A673 (cell line): ENCODE results near the gene NMRAL1. TPM values are rescaled to one million over a fixed set of nuclear protein-coding genes. Genes with fewer than 3 reads are reported as not detected.

Source experiments
- BruUV-seq: library from RNA; stranded (reverse); fragments of 400-500 nt; replicated peaks from 2 replicates; lab custom pipeline; 2021; lab: Mats Ljungman, UMichigan
- CTCF ChIA-PET: fragments of 300-600 bp; sonication (Branson Sonifier 250); formaldehyde crosslinking; loops from one replicate; lab custom pipeline; 2022; ENCODE audit warnings: antibody characterized with exemption; lab: Charles Lee
- POLR2A ChIA-PET: fragments of 300-600 bp; sonication (Branson Sonifier 250); formaldehyde crosslinking; loops from one replicate; lab custom pipeline; 2022; ENCODE audit warnings: antibody characterized with exemption; ENCODE audit not compliant: low non-redundant PET; lab: Charles Lee
- DNase-seq: peaks from one replicate; pipeline ENCODE4 v3.0.0-alpha.2; 2015; ENCODE audit warnings: low spot score
- H3K27ac ChIP-seq: fragments of 200-600 bp; sonication (generic); 2 replicates; pipeline ENCODE4 v1.5.1; 2016; ENCODE audit warnings: mixed run types, low read depth, mild to moderate bottlenecking, mixed read lengths, antibody characterized with exemption, low read length; ENCODE audit not compliant: poor library complexity, severe bottlenecking
- H3K27me3 ChIP-seq: fragments of 200-600 bp; sonication (generic); replicated peaks from 2 replicates; pipeline ENCODE4 v1.6.1; 2017; ENCODE audit warnings: mixed run types, low read depth, mild to moderate bottlenecking, mixed read lengths, antibody characterized with exemption, low read length; ENCODE audit not compliant: insufficient read depth, poor library complexity
- H3K36me3 ChIP-seq: fragments of 200-600 bp; sonication (generic); 2 replicates; pipeline ENCODE4 v1.6.1; 2016; ENCODE audit warnings: mixed run types, mild to moderate bottlenecking, mixed read lengths, antibody characterized with exemption, low read length; ENCODE audit not compliant: insufficient read depth, poor library complexity, severe bottlenecking
- H3K4me1 ChIP-seq: fragments of 200-600 bp; sonication (generic); 2 replicates; pipeline ENCODE4 v1.6.1; 2017; ENCODE audit warnings: mixed run types, mild to moderate bottlenecking, mixed read lengths, antibody characterized with exemption, low read length; ENCODE audit not compliant: insufficient read depth, poor library complexity, severe bottlenecking
- H3K4me3 ChIP-seq: fragments of 200-600 bp; sonication (generic); 2 replicates; pipeline ENCODE4 v1.5.1; 2016; ENCODE audit warnings: low read depth, mixed run types, mild to moderate bottlenecking, mixed read lengths, low read length; ENCODE audit not compliant: poor library complexity, severe bottlenecking
- H3K9me3 ChIP-seq: fragments of 200-600 bp; sonication (generic); 2 replicates; pipeline ENCODE4 v1.6.1; 2016; ENCODE audit warnings: mixed run types, low read depth, mild to moderate bottlenecking, mixed read lengths, antibody characterized with exemption, low read length; ENCODE audit not compliant: poor library complexity, severe bottlenecking
- CTCF ChIP-seq: fragments of 300-800, 200-600 bp; sonication (generic); conservative IDR thresholded peaks from 2 replicates; pipeline ENCODE4 v1.5.1; 2017; ENCODE audit warnings: low read depth, mild to moderate bottlenecking, antibody characterized with exemption, low read length, moderate library complexity, mixed read lengths
- EZH2 ChIP-seq: fragments of 200-600 bp; sonication (generic); IDR thresholded peaks from 2 replicates; pipeline ENCODE4 v1.6.1; 2017; ENCODE audit warnings: borderline replicate concordance, low read depth, mild to moderate bottlenecking, mixed read lengths, antibody characterized with exemption, low read length; ENCODE audit not compliant: poor library complexity, severe bottlenecking
- intact Hi-C: fragments of 100-400 bp; cut with micrococcal nuclease; formaldehyde crosslinking; loops from one replicate; pipeline ENCODE4 v1.10.0; 2022; ENCODE audit not compliant: unreplicated experiment
- total RNA-seq: library from RNA; stranded (reverse); gene quantifications from 2 replicates; pipeline ENCODE4 v1.2.3, GENCODE V29; 2021

NMRAL1 gene
- total RNA-seq, 1 experiment from 2014 or later: 85.8 TPM

- peaks cover 10% of the 10 kb centered on the region for H3K36me3 ChIP-seq
- H3K27ac ChIP-seq: no peak overlapping the region
- no peaks in the 10 kb centered on the region for H3K9me3 ChIP-seq
- CTCF ChIA-PET: no interaction called here
- no peaks in the 10 kb centered on the region for H3K27me3 ChIP-seq
- POLR2A ChIA-PET: no interaction called here
- BruUV-seq: no TSS peak
- H3K4me1 ChIP-seq: no peaks in the 10 kb centered on the region
- H3K4me3 ChIP-seq: no peak overlapping the region
- no peak for DNase-seq
- intact Hi-C loops: no loop called here
- no peak for TF ChIP-seq EZH2
- no peak for TF ChIP-seq CTCF
Measured at GRCh38 chr16:4489030-4489429, 14.6 kb upstream of the NMRAL1 start.

GRCh38 chr16:4488499-4488967 is 14.1 kb upstream of the NMRAL1 start:
- CTCF ChIA-PET: no interaction called here
- no peak overlapping the region for H3K27ac ChIP-seq
- no peak overlapping the region for H3K4me3 ChIP-seq

GRCh38 chr16:4487955-4488498 is 13.6 kb upstream of the NMRAL1 start:
- H3K36me3 ChIP-seq: peaks cover 10% of the 10 kb centered on the region
- ChIA-PET CTCF (interaction anchor here (0.6 kb wide), 2 partner anchors 60 to 505 kb away, joined by 9 to 16 read pairs; no protein-coding TSS in a partner anchor), POLR2A (interaction anchor here (0.6 kb wide), 1 partner anchor 544 kb away, joined by 3 read pairs; no protein-coding TSS in a partner anchor)
- H3K4me1 ChIP-seq: no peaks in the 10 kb centered on the region
- TF ChIP-seq EZH2 (no peak), CTCF (no peak)
- H3K4me3 ChIP-seq: no peak overlapping the region
- intact Hi-C loops: no loop called here
- H3K27ac ChIP-seq: no peak overlapping the region
- no peaks in the 10 kb centered on the region for H3K27me3 ChIP-seq
- no peaks in the 10 kb centered on the region for H3K9me3 ChIP-seq
- BruUV-seq: no TSS peak
- DNase-seq: no peak

More at GRCh38 chr16:4488499-4488967, 14.1 kb upstream of the NMRAL1 start:
- intact Hi-C loops: no loop called here
- DNase-seq: no peak
- no peaks in the 10 kb centered on the region for H3K4me1 ChIP-seq
- H3K27me3 ChIP-seq: no peaks in the 10 kb centered on the region
- TF ChIP-seq EZH2 (no peak), CTCF (no peak)
- no TSS peak for BruUV-seq
- H3K36me3 ChIP-seq: peaks cover 10% of the 10 kb centered on the region
- POLR2A ChIA-PET: no interaction called here
- no peaks in the 10 kb centered on the region for H3K9me3 ChIP-seq
